Measurements from ENCODE around the gene MACROD1.

The MACROD1 gene

GRCh38 chr11:64138398-64138797, 27.5 kb downstream of the MACROD1 start:
- no CpG with 5 or more reads among the region's 16 CpGs for WGBS (ENCODE audit: insufficient coverage, insufficient read length)
- Histone ChIP-seq H3K4me1 (ENCODE audit: control insufficient read depth, insufficient read depth, low read length) (no peaks in the 10 kb centered on the region), H3K9me3 (ENCODE audit: control insufficient read depth, insufficient read depth, low read length) (no peaks in the 10 kb centered on the region), H3K27me3 (ENCODE audit: control insufficient read depth, insufficient read depth, low read length) (no peaks in the 10 kb centered on the region), H3K4me3 (ENCODE audit: low read length) (no peak overlapping the region), H3K36me3 (ENCODE audit: control insufficient read depth, insufficient read depth, low read length) (no peaks in the 10 kb centered on the region), H3K27ac (ENCODE audit: low read length) (no peak overlapping the region)
- no peak for DNase-seq (ENCODE audit: low read depth, low spot score)

- H3K4me1 ChIP-seq (ENCODE audit: control insufficient read depth, insufficient read depth, low read length): no peaks in the 10 kb centered on the region
- no peaks in the 10 kb centered on the region for H3K36me3 ChIP-seq (ENCODE audit: control insufficient read depth, insufficient read depth, low read length)
- no peak overlapping the region for H3K4me3 ChIP-seq (ENCODE audit: low read length)
- DNase-seq (ENCODE audit: low read depth, low spot score): no peak
- H3K27ac ChIP-seq (ENCODE audit: low read length): no peak overlapping the region
- no CpG with 5 or more reads among the region's 17 CpGs for WGBS (ENCODE audit: insufficient coverage, insufficient read length)
- no peaks in the 10 kb centered on the region for H3K27me3 ChIP-seq (ENCODE audit: control insufficient read depth, insufficient read depth, low read length)
- H3K9me3 ChIP-seq (ENCODE audit: control insufficient read depth, insufficient read depth, low read length): no peaks in the 10 kb centered on the region
These were observed 29.0 kb downstream of the MACROD1 start for GRCh38 chr11:64136765-64137441.

GRCh38 chr11:64135711-64136110, 30.2 kb downstream of the MACROD1 start:
- no CpG with 5 or more reads among the region's 17 CpGs for WGBS (ENCODE audit: insufficient coverage, insufficient read length)
- no peak for DNase-seq (ENCODE audit: low read depth, low spot score)
- H3K27ac ChIP-seq (ENCODE audit: low read length): no peak overlapping the region
- H3K27me3 ChIP-seq (ENCODE audit: control insufficient read depth, insufficient read depth, low read length): no peaks in the 10 kb centered on the region
- H3K4me3 ChIP-seq (ENCODE audit: low read length): no peak overlapping the region
- H3K4me1 ChIP-seq (ENCODE audit: control insufficient read depth, insufficient read depth, low read length): no peaks in the 10 kb centered on the region
- H3K36me3 ChIP-seq (ENCODE audit: control insufficient read depth, insufficient read depth, low read length): no peaks in the 10 kb centered on the region
- no peaks in the 10 kb centered on the region for H3K9me3 ChIP-seq (ENCODE audit: control insufficient read depth, insufficient read depth, low read length)

- Histone ChIP-seq H3K36me3 (ENCODE audit: control insufficient read depth, insufficient read depth, low read length) (no peaks in the 10 kb centered on the region), H3K4me1 (ENCODE audit: control insufficient read depth, insufficient read depth, low read length) (no peaks in the 10 kb centered on the region), H3K27ac (ENCODE audit: low read length) (no peak overlapping the region), H3K9me3 (ENCODE audit: control insufficient read depth, insufficient read depth, low read length) (no peaks in the 10 kb centered on the region), H3K27me3 (ENCODE audit: control insufficient read depth, insufficient read depth, low read length) (no peaks in the 10 kb centered on the region), H3K4me3 (ENCODE audit: low read length) (no peak overlapping the region)
- no CpG with 5 or more reads among the region's 8 CpGs for WGBS (ENCODE audit: insufficient coverage, insufficient read length)
- DNase-seq (ENCODE audit: low read depth, low spot score): no peak
These were observed 30.9 kb downstream of the MACROD1 start for GRCh38 chr11:64134963-64135362.

- Histone ChIP-seq H3K36me3 (ENCODE audit: control insufficient read depth, insufficient read depth, low read length) (0 out of 2 replicates have a peak, but pooled peaks cover 3% of the 10 kb centered on the region), H3K27ac (ENCODE audit: low read length) (no peak overlapping the region), H3K4me1 (ENCODE audit: control insufficient read depth, insufficient read depth, low read length) (peaks cover 3% of the 10 kb centered on the region; the same call in 1 of the 2 replicates), H3K9me3 (ENCODE audit: control insufficient read depth, insufficient read depth, low read length) (no peaks in the 10 kb centered on the region), H3K4me3 (ENCODE audit: low read length) (no peak overlapping the region), H3K27me3 (ENCODE audit: control insufficient read depth, insufficient read depth, low read length) (no peaks in the 10 kb centered on the region)
- no CpG with 5 or more reads among the region's 17 CpGs for WGBS (ENCODE audit: insufficient coverage, insufficient read length)
- DNase-seq (ENCODE audit: low read depth, low spot score): no peak
These were observed 32.8 kb downstream of the MACROD1 start for GRCh38 chr11:64132982-64133705.

GRCh38 chr11:64132191-64132771, 33.6 kb downstream of the MACROD1 start:
- Histone ChIP-seq H3K4me3 (ENCODE audit: low read length) (no peak overlapping the region), H3K27ac (ENCODE audit: low read length) (no peak overlapping the region), H3K4me1 (ENCODE audit: control insufficient read depth, insufficient read depth, low read length) (peaks cover 6% of the 10 kb centered on the region), H3K9me3 (ENCODE audit: control insufficient read depth, insufficient read depth, low read length) (no peaks in the 10 kb centered on the region), H3K27me3 (ENCODE audit: control insufficient read depth, insufficient read depth, low read length) (no peaks in the 10 kb centered on the region), H3K36me3 (ENCODE audit: control insufficient read depth, insufficient read depth, low read length) (0 out of 2 replicates have a peak, but pooled peaks cover 3% of the 10 kb centered on the region)
- no peak for DNase-seq (ENCODE audit: low read depth, low spot score)
- no CpG with 5 or more reads among the region's 13 CpGs for WGBS (ENCODE audit: insufficient coverage, insufficient read length)

- Histone ChIP-seq H3K4me3 (ENCODE audit: low read length) (no peak overlapping the region), H3K27me3 (ENCODE audit: control insufficient read depth, insufficient read depth, low read length) (no peaks in the 10 kb centered on the region), H3K36me3 (ENCODE audit: control insufficient read depth, insufficient read depth, low read length) (0 out of 2 replicates have a peak, but pooled peaks cover 3% of the 10 kb centered on the region), H3K27ac (ENCODE audit: low read length) (no peak overlapping the region), H3K4me1 (ENCODE audit: control insufficient read depth, insufficient read depth, low read length) (peaks cover 8% of the 10 kb centered on the region), H3K9me3 (ENCODE audit: control insufficient read depth, insufficient read depth, low read length) (no peaks in the 10 kb centered on the region)
- DNase-seq (ENCODE audit: low read depth, low spot score): no peak
- WGBS (ENCODE audit: insufficient coverage, insufficient read length): no CpG with 5 or more reads among the region's 9 CpGs
These were observed 34.2 kb downstream of the MACROD1 start for GRCh38 chr11:64131683-64132190.

- no peak overlapping the region for H3K27ac ChIP-seq (ENCODE audit: low read length)
- peaks cover 8% of the 10 kb centered on the region for H3K4me1 ChIP-seq (ENCODE audit: control insufficient read depth, insufficient read depth, low read length)
- no CpG with 5 or more reads among the region's 13 CpGs for WGBS (ENCODE audit: insufficient coverage, insufficient read length)
- no peaks in the 10 kb centered on the region for H3K27me3 ChIP-seq (ENCODE audit: control insufficient read depth, insufficient read depth, low read length)
- no peak overlapping the region for H3K4me3 ChIP-seq (ENCODE audit: low read length)
- 0 out of 2 replicates have a peak, but pooled peaks cover 3% of the 10 kb centered on the region for H3K36me3 ChIP-seq (ENCODE audit: control insufficient read depth, insufficient read depth, low read length)
- DNase-seq (ENCODE audit: low read depth, low spot score): no peak
- H3K9me3 ChIP-seq (ENCODE audit: control insufficient read depth, insufficient read depth, low read length): no peaks in the 10 kb centered on the region
These were observed 35.3 kb downstream of the MACROD1 start for GRCh38 chr11:64130618-64131017.

GRCh38 chr11:64129403-64129802, 36.5 kb downstream of the MACROD1 start:
- Histone ChIP-seq H3K4me1 (ENCODE audit: control insufficient read depth, insufficient read depth, low read length) (peaks cover 8% of the 10 kb centered on the region), H3K36me3 (ENCODE audit: control insufficient read depth, insufficient read depth, low read length) (0 out of 2 replicates have a peak, but pooled peaks cover 3% of the 10 kb centered on the region)
- no peak for DNase-seq (ENCODE audit: low read depth, low spot score)

GRCh38 chr11:64128255-64129006, 37.5 kb downstream of the MACROD1 start:
- no peaks in the 10 kb centered on the region for H3K27me3 ChIP-seq (ENCODE audit: control insufficient read depth, insufficient read depth, low read length)
- H3K9me3 ChIP-seq (ENCODE audit: control insufficient read depth, insufficient read depth, low read length): no peaks in the 10 kb centered on the region
- H3K27ac ChIP-seq (ENCODE audit: low read length): no peak overlapping the region
- peaks cover 8% of the 10 kb centered on the region for H3K4me1 ChIP-seq (ENCODE audit: control insufficient read depth, insufficient read depth, low read length)
- H3K36me3 ChIP-seq (ENCODE audit: control insufficient read depth, insufficient read depth, low read length): 0 out of 2 replicates have a peak, but pooled peaks cover 3% of the 10 kb centered on the region
- WGBS (ENCODE audit: insufficient coverage, insufficient read length): no CpG with 5 or more reads among the region's 15 CpGs
- no peak overlapping the region for H3K4me3 ChIP-seq (ENCODE audit: low read length)
- DNase-seq (ENCODE audit: low read depth, low spot score): no peak

More at GRCh38 chr11:64129403-64129802, 36.5 kb downstream of the MACROD1 start:
- H3K27ac ChIP-seq (ENCODE audit: low read length): no peak overlapping the region
- no peaks in the 10 kb centered on the region for H3K27me3 ChIP-seq (ENCODE audit: control insufficient read depth, insufficient read depth, low read length)
- H3K4me3 ChIP-seq (ENCODE audit: low read length): no peak overlapping the region
- H3K9me3 ChIP-seq (ENCODE audit: control insufficient read depth, insufficient read depth, low read length): no peaks in the 10 kb centered on the region
- no CpG with 5 or more reads among the region's 8 CpGs for WGBS (ENCODE audit: insufficient coverage, insufficient read length)
